T-helper 2 cell treated with Interferon-gamma antibody and Interleukin-4, amounts not matched to agents 5 μg/mL and 100 μg/mL, for 36 hours (primary cell): Measurements from ENCODE around the gene ZSWIM6.
"Not testable (repeated sequence)": the region's sequence is repeated elsewhere in the genome, so short reads cannot be mapped to it uniquely, and the experiment has no call there.

Experiments used
- DNase-seq: peaks from one replicate; pipeline ENCODE4 v3.0.0; 2021; ENCODE audit warnings: low spot score
- H3K27ac Mint-ChIP-seq: one replicate; pipeline ENCODE4 v1.8.0; 2021; ENCODE audit warnings: mild to moderate bottlenecking, mixed read lengths
- H3K27me3 Mint-ChIP-seq: one replicate; pipeline ENCODE4 v1.8.0; 2021; ENCODE audit warnings: low read depth, mixed read lengths
- H3K36me3 Mint-ChIP-seq: one replicate; pipeline ENCODE4 v1.8.0; 2021; ENCODE audit warnings: low read depth, mixed read lengths
- H3K4me1 Mint-ChIP-seq: one replicate; pipeline ENCODE4 v1.8.0; 2021; ENCODE audit warnings: low read depth, mixed read lengths
- H3K4me3 Mint-ChIP-seq: one replicate; pipeline ENCODE4 v1.8.0; 2022; ENCODE audit warnings: mild to moderate bottlenecking, moderate library complexity, mixed read lengths
- H3K9me3 Mint-ChIP-seq: one replicate; pipeline ENCODE4 v1.8.0; 2021; ENCODE audit warnings: mixed read lengths

Gene ZSWIM6

DNA sequence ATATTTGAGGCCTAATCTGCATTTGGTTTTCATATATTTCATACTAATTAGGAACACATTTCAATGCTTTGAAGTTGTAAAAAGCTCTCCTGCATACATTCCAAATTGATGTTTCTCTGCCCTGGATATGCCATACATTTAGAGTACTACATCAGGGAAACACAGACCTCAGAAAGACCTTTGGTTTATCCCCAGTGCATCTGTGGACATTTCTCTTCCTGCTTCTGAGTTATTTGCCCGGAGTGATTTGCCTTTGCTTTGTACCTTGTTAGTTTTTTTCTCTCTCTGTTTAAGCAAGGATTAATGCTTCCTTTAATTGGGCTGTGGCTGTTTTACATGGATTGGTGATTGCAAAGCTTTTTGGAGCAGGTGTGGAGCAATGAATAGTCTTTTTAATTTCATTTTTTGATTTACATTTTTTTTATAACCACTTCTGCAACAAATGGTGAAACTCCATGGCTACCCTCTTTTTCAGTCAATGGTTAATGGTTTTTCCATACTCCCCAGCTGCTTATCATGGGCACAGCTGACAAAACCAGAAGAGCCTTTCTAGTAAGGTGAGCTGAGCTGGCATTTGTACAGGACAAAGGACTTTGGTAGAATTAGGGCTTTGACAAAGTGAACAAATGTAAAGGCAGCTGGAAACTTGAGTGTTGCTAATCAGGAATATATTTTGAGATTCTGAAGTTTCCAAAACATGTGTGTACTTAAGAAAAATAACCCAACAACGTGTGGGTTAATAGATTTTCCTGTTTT, 54.2 kb downstream of the ZSWIM6 start:
- Mint-ChIP-seq H3K27ac (no peak overlapping the region), H3K4me1 (no peaks in the 10 kb centered on the region), H3K36me3 (no peaks in the 10 kb centered on the region), H3K4me3 (no peak overlapping the region), H3K9me3 (no peaks in the 10 kb centered on the region), H3K27me3 (no peaks in the 10 kb centered on the region)
- no peak for DNase-seq

DNA sequence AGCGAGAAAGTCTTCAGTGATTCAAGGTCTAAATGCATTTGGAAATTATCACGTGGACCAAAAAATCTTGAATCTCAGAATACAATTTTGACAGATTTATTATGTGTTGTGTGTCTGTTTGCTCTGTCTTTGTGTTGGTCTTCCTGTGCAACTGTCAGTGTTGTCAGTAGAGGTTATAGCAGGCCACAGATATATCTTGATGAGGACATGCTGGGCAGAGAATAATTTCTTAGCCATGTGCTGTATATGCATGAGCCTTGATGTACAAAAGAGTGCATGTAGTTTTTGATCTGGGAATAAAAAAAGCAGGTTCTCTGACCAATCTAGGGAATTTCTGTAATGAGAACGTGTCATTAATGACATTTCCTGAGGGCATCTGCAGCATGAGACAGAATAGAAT, 57.6 kb downstream of the ZSWIM6 start:
- Mint-ChIP-seq H3K4me3 (no peak overlapping the region), H3K27me3 (no peaks in the 10 kb centered on the region), H3K36me3 (no peaks in the 10 kb centered on the region), H3K4me1 (no peaks in the 10 kb centered on the region), H3K27ac (no peak overlapping the region), H3K9me3 (no peaks in the 10 kb centered on the region)
- no peak for DNase-seq

DNA sequence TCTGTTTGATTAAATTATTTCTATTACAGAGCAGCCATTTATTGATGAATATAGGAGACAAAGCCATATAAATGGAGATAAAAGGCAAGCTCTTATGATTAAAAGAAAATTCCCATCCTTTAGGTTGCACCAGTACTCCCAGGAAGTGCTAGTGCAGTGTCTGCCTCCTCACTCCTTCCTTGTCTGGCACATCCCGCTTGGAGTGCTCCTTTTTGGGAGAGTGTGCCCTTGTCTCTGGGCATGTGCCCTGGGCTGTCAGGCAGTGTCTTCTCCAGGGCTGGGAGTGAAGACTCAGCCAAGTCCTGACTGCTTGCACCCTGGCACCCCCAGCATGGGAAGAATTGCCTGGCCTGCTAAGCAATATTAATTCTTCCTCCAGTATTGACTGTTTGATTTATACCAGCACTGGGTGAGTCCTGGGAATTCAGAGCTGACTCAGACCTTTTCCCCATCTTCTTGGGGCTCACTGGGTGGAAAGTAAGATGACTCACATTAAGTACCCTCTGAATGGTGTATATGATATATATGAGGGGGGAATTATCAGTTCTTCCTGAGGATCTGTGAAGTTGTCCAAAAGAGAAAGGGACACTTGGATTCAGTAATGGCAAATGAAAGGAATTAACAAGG, 62.1 kb downstream of the ZSWIM6 start:
- H3K4me3 Mint-ChIP-seq: no peak overlapping the region
- no peaks in the 10 kb centered on the region for H3K27me3 Mint-ChIP-seq
- no peaks in the 10 kb centered on the region for H3K4me1 Mint-ChIP-seq
- H3K9me3 Mint-ChIP-seq: no peaks in the 10 kb centered on the region
- no peak overlapping the region for H3K27ac Mint-ChIP-seq
- no peak for DNase-seq
- H3K36me3 Mint-ChIP-seq: no peaks in the 10 kb centered on the region

DNA sequence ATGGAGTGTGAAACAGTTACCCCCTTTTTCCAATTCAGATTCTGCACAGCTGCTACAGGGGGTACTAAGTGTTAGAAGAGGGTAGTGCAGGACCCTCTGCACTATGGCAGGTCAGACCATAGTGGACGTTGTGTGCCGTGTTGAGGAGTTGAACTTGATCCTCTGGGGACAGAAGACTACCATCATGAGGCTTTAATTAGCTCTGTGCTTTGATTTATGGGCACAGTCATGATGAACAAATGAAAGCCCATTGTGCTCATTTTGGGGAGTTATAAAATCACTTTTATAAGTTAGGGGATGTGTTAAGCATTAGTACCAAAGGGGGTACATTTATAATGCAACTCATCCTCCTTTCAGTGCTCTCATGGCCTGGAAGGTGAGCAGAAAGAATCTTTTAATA, 62.7 kb downstream of the ZSWIM6 start:
- H3K4me1 Mint-ChIP-seq: no peaks in the 10 kb centered on the region
- no peak overlapping the region for H3K27ac Mint-ChIP-seq
- DNase-seq: no peak
- H3K36me3 Mint-ChIP-seq: no peaks in the 10 kb centered on the region
- H3K27me3 Mint-ChIP-seq: no peaks in the 10 kb centered on the region
- H3K4me3 Mint-ChIP-seq: no peak overlapping the region
- H3K9me3 Mint-ChIP-seq: no peaks in the 10 kb centered on the region

- no peak overlapping the region for H3K27ac Mint-ChIP-seq
- DNase-seq: no peak
- no peaks in the 10 kb centered on the region for H3K4me1 Mint-ChIP-seq
- H3K4me3 Mint-ChIP-seq: no peak overlapping the region
- no peaks in the 10 kb centered on the region for H3K9me3 Mint-ChIP-seq
- H3K27me3 Mint-ChIP-seq: no peaks in the 10 kb centered on the region
- no peaks in the 10 kb centered on the region for H3K36me3 Mint-ChIP-seq
Measured at GRCh38 chr5:61397238-61397637, 65.2 kb downstream of the ZSWIM6 start.

GRCh38 chr5:61397937-61398336, 65.9 kb downstream of the ZSWIM6 start:
- Mint-ChIP-seq H3K36me3 (no peaks in the 10 kb centered on the region), H3K9me3 (no peaks in the 10 kb centered on the region), H3K4me1 (no peaks in the 10 kb centered on the region), H3K27me3 (no peaks in the 10 kb centered on the region), H3K4me3 (no peak overlapping the region), H3K27ac (no peak overlapping the region)
- DNase-seq: no peak

- Mint-ChIP-seq H3K27me3 (no peaks in the 10 kb centered on the region), H3K4me3 (no peak overlapping the region), H3K27ac (no peak overlapping the region)
Measured at GRCh38 chr5:61398440-61398839, 66.4 kb downstream of the ZSWIM6 start.

GRCh38 chr5:61399679-61400078, 67.6 kb downstream of the ZSWIM6 start:
- Mint-ChIP-seq H3K4me3 (no peak overlapping the region), H3K36me3 (no peaks in the 10 kb centered on the region), H3K9me3 (no peaks in the 10 kb centered on the region), H3K27ac (no peak overlapping the region), H3K4me1 (no peaks in the 10 kb centered on the region), H3K27me3 (no peaks in the 10 kb centered on the region)
- no peak for DNase-seq

More at GRCh38 chr5:61398440-61398839, 66.4 kb downstream of the ZSWIM6 start:
- no peak for DNase-seq
- no peaks in the 10 kb centered on the region for H3K9me3 Mint-ChIP-seq
- H3K4me1 Mint-ChIP-seq: no peaks in the 10 kb centered on the region
- H3K36me3 Mint-ChIP-seq: no peaks in the 10 kb centered on the region

DNA sequence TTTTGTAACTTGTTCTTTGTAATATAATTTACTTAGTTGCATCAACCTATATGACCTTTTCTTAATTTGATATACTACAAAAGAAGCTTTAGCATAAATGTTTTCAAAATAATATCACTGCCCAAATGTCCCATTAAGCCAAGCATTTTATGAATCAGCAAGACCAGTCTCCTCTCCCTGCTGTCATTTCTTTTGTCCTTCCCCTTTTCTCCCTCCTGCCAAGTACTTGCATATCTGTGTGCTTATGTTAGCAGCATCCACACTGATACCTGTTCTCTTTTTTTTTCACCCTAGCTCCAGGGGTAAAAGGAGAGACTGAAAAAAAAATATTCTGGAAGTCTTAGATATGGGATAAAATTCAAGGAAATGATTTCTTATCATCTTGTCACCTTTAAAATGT, 69.7 kb downstream of the ZSWIM6 start:
- DNase-seq: no peak
- H3K4me3 Mint-ChIP-seq: no peak overlapping the region
- H3K4me1 Mint-ChIP-seq: no peaks in the 10 kb centered on the region
- no peak overlapping the region for H3K27ac Mint-ChIP-seq
- peaks cover 2% of the 10 kb centered on the region for H3K27me3 Mint-ChIP-seq
- H3K9me3 Mint-ChIP-seq: no peaks in the 10 kb centered on the region
- H3K36me3 Mint-ChIP-seq: no peaks in the 10 kb centered on the region

DNA sequence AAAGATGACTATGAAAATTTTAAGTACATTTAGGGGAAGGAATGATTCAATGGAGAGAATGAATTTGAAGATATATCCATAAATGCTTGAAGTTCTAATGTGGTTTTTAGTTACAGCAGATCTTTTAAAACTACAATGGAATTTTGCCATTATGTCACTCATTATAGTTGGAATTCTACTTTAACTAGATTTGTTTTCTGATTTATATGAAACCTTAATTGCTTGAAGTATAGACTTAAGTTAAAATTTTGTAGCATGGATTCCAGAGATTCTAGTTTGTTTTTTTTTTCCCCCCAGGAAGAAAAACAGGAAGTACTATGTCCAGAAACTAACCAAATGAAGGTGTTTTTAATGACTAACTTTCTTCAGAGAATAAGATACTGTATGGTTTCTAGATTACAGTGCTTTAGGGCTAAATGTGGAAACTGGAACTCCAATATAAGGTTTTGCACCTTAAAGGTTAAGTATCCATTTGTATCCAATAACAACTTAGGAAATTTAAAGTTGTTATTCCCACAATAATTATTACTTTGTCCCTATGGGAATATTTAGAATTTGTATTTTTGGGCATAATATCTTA, 70.3 kb downstream of the ZSWIM6 start:
- Mint-ChIP-seq H3K27ac (no peak overlapping the region), H3K27me3 (peaks cover 2% of the 10 kb centered on the region), H3K36me3 (no peaks in the 10 kb centered on the region), H3K4me3 (no peak overlapping the region), H3K4me1 (no peaks in the 10 kb centered on the region), H3K9me3 (no peaks in the 10 kb centered on the region)
- no peak for DNase-seq

GRCh38 chr5:61402970-61403900, 71.2 kb downstream of the ZSWIM6 start:
- no peak overlapping the region for H3K27ac Mint-ChIP-seq
- no peak overlapping the region for H3K4me3 Mint-ChIP-seq
- DNase-seq: no peak
- no peaks in the 10 kb centered on the region for H3K9me3 Mint-ChIP-seq
- H3K36me3 Mint-ChIP-seq: no peaks in the 10 kb centered on the region
- H3K4me1 Mint-ChIP-seq: peaks cover 3% of the 10 kb centered on the region
- H3K27me3 Mint-ChIP-seq: peaks cover 2% of the 10 kb centered on the region

DNA sequence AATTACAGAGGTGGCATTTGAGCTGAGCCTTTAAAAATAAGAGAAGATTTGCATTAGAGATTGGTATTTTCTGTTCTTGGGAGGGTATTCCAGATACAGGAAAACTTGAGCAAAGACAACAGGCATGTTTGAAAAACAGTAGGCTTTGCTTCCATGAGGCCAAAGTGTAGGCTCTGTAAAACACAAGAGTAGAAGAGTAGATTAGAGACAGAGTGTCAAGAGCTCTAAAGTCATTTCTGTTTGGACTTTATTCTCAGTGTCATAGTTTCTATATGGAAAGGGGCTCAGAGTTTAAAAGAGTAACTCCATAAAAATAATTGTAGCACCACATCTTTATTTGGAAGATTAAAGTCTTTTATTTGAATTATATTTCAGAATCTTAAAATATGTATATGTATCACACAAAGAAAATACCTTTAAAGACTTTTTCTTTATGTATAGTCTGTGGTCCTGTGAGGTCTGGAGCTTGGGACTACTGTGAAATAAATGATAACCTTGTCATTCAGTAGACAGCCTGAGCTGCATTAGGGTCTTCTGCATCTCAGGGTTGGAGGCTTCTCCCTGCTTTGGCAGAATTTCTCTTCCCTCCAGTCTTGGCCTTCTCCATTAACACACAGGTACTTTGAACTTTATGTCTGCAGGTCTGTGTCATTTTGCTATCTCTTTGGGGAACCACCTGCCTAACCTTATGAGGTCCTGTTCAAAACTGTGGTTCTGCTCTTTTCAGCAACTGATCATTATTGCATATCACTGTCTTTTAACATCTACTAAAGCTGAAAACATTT, 73.6 kb downstream of the ZSWIM6 start:
- H3K9me3 Mint-ChIP-seq: no peaks in the 10 kb centered on the region
- H3K4me1 Mint-ChIP-seq: peaks cover 16% of the 10 kb centered on the region
- no peak overlapping the region for H3K4me3 Mint-ChIP-seq

DNA sequence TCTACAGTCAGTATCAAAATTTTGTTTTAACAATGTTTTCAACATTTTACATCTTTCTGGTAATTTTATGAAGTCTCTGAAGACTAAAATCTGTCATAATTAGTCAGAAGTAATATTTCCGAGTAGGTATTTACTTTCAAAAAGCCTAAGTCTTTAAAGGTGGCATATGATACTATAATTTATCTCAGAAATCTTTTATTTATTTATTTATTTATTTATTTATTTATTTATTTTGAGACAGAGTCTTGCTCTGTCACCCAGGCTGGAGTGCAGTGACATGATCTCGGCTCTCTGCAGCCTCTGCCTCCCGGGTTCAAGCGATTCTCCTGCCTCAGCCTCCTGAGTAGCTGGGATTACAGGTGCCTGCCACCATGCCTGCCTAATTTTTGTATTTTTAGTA, 74.4 kb downstream of the ZSWIM6 start:
- not testable (repeated sequence) for H3K9me3 Mint-ChIP-seq, H3K27me3 Mint-ChIP-seq, DNase-seq, H3K4me3 Mint-ChIP-seq, H3K36me3 Mint-ChIP-seq, H3K27ac Mint-ChIP-seq
- peaks cover 16% of the 10 kb centered on the region for H3K4me1 Mint-ChIP-seq

More for the DNA sequence above, 73.6 kb downstream of the ZSWIM6 start:
- peaks cover 6% of the 10 kb centered on the region for H3K27me3 Mint-ChIP-seq
- H3K27ac Mint-ChIP-seq: no peak overlapping the region
- H3K36me3 Mint-ChIP-seq: no peaks in the 10 kb centered on the region
- DNase-seq: no peak
